Mucosa of rectum (tissue), 2 donors: ENCODE measurements around the gene NRF1.
"Not testable (repeated sequence)": the region's sequence is repeated elsewhere in the genome, so short reads cannot be mapped to it uniquely, and the experiment has no call there.

Source experiments
- H3K27ac ChIP-seq, 2 donors: one replicate each; pipeline ENCODE4 v1.7.0; 2013; ENCODE audit warnings: inconsistent platforms in 2 of 2, low read depth in 2 of 2, low read length in 2 of 2
- H3K27me3 ChIP-seq, 2 donors: one replicate each; pipeline ENCODE4 v1.7.0; 2013; ENCODE audit warnings: low read length in 2 of 2; ENCODE audit not compliant: control insufficient read depth in 2 of 2, insufficient read depth in 2 of 2
- H3K36me3 ChIP-seq, 2 donors: one replicate each; pipeline ENCODE4 v1.7.0; 2013; ENCODE audit warnings: low read length in 2 of 2; ENCODE audit not compliant: control insufficient read depth in 2 of 2, insufficient read depth in 2 of 2
- H3K4me1 ChIP-seq, 2 donors: one replicate each; pipeline ENCODE4 v1.7.0; 2013; ENCODE audit warnings: low read length in 2 of 2, mild to moderate bottlenecking in 1 of 2; ENCODE audit not compliant: control insufficient read depth in 2 of 2, insufficient read depth in 2 of 2
- H3K4me3 ChIP-seq, 2 donors: one replicate each; pipeline ENCODE4 v1.7.0; 2013; ENCODE audit warnings: low read length in 2 of 2
- H3K9ac ChIP-seq, 2 donors: one replicate each; pipeline ENCODE4 v1.7.0; 2013; ENCODE audit warnings: low read length in 2 of 2, low read depth in 1 of 2, mild to moderate bottlenecking in 1 of 2
- H3K9me3 ChIP-seq, 2 donors: one replicate each; pipeline ENCODE4 v1.7.0; 2013; ENCODE audit warnings: low read length in 2 of 2; ENCODE audit not compliant: control insufficient read depth in 2 of 2
- donor health status: healthy.
- donor health status: Normal muscosa, but diverticular disease.

NRF1 gene

GRCh38 chr7:129611246-129612111 lies at the start of gene NRF1:
TSS of gene NRF1 (plus strand) at chr7:129611720. CDS start at chr7:129657352, 45,632 bp downstream.
- peak within 1 kb of the TSS; percentile 93 for H3K4me3 ChIP-seq
- peaks cover 2 to 6% of the 10 kb centered on the region in 2 donors for H3K36me3 ChIP-seq
- peaks cover 10 to 15% of the 10 kb centered on the region in 2 donors for H3K4me1 ChIP-seq
- no peaks in the 10 kb centered on the region for H3K27me3 ChIP-seq
- peak within 1 kb of the TSS; percentile 93 to 98 for H3K9ac ChIP-seq
- H3K27ac ChIP-seq, result peak within 1 kb of the TSS; percentile 92
- H3K9me3 ChIP-seq, result no peaks in the 10 kb centered on the region

DNA sequence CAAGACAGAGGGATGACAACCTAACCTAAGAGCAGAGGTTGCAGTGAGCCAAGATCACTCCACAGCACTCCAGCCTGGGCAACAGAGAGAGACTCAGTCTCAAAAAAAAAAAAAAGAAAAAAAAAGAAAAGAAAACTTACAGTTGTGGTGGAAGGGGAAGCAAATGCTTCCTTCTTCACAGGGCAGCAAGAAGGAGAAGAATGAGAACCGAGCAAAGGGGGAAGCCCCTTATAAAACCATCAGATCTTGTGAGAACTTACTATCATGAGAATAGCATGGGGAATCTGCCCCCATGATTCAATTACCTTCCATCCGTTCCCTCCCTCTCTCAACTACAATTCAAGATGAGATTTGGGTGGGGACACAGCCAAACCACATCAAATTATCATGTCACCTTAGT lies 45.2 kb upstream of the NRF1 start:
- not testable (repeated sequence) for H3K4me1 ChIP-seq, H3K9ac ChIP-seq, H3K9me3 ChIP-seq, H3K27ac ChIP-seq, H3K36me3 ChIP-seq, H3K4me3 ChIP-seq, H3K27me3 ChIP-seq

GRCh38 chr7:129567377-129567776 lies 44.1 kb upstream of the NRF1 start:
- no peak overlapping the region for H3K4me3 ChIP-seq
- H3K9ac ChIP-seq, result no peak overlapping the region
- no peak overlapping the region for H3K27ac ChIP-seq
- H3K27me3 ChIP-seq, result no peaks in the 10 kb centered on the region
- H3K4me1 ChIP-seq, result peaks cover 0 to 4% of the 10 kb centered on the region in 2 donors
- H3K36me3 ChIP-seq, result no peaks in the 10 kb centered on the region
- H3K9me3 ChIP-seq, result no peaks in the 10 kb centered on the region

- Histone ChIP-seq H3K27me3 (no peaks in the 10 kb centered on the region), H3K9me3 (no peaks in the 10 kb centered on the region), H3K9ac (no peak overlapping the region), H3K4me3 (no peak overlapping the region), H3K36me3 (no peaks in the 10 kb centered on the region), H3K27ac (no peak overlapping the region), H3K4me1 (peaks cover 0 to 4% of the 10 kb centered on the region in 2 donors)
Measured at GRCh38 chr7:129568240-129568639, 43.3 kb upstream of the NRF1 start.

- Histone ChIP-seq H3K36me3 (no peaks in the 10 kb centered on the region), H3K9ac (no peak overlapping the region), H3K4me3 (no peak overlapping the region), H3K27me3 (peaks cover 0 to under 1% of the 10 kb centered on the region in 2 donors), H3K27ac (no peak overlapping the region), H3K9me3 (no peaks in the 10 kb centered on the region), H3K4me1 (peaks cover 0 to 4% of the 10 kb centered on the region in 2 donors)
Measured at GRCh38 chr7:129569326-129569725, 42.2 kb upstream of the NRF1 start.

DNA sequence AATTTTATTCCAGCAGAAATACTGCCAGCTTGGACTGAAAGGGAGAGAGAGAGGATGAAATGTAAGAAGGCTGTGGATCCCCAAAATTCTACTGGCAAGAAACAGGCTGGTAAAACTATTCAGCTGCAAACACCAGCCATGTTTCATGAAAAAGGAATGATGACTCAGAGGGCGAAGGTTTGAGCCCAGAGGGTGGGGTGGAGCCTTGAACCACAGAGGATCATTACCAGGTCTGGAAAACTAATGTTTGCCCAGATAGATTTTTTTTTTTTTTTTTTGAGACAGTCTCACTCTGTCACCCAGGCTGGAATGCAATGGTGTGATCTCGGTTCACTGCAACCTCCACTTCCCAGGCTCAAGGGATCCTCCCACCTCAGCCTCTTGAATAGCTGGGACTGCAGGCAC lies 41.7 kb upstream of the NRF1 start:
- Histone ChIP-seq H3K27ac (no peak overlapping the region), H3K36me3 (no peaks in the 10 kb centered on the region), H3K9me3 (no peaks in the 10 kb centered on the region), H3K27me3 (peaks cover 0 to 2% of the 10 kb centered on the region in 2 donors), H3K9ac (no peak overlapping the region), H3K4me3 (no peak overlapping the region), H3K4me1 (peaks cover 0 to 4% of the 10 kb centered on the region in 2 donors)

DNA sequence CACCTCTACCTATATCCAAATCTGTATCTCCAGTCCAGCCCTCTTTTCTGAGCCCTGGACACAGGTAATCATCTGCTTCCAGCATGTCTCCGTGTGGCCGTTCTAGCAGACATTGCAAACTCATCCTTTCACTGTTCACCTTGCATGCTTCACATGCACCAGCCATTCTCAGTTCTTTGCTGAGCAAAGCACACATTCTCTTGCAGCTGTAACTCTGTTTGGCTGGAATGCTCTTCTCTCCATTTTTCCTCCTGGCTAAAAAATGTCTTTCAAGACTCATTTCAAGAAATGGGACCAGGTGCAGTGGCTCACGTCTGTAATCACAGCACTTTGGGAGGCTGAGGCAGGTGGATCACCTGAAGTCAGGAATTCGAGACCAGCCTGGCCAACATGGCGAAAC lies 40.3 kb upstream of the NRF1 start:
- no peak overlapping the region for H3K4me3 ChIP-seq
- H3K9ac ChIP-seq, result no peak overlapping the region
- no peaks in the 10 kb centered on the region for H3K9me3 ChIP-seq
- H3K4me1 ChIP-seq, result peaks cover 0 to 4% of the 10 kb centered on the region in 2 donors
- no peaks in the 10 kb centered on the region for H3K36me3 ChIP-seq
- peaks cover 0 to 2% of the 10 kb centered on the region in 2 donors for H3K27me3 ChIP-seq
- H3K27ac ChIP-seq, result no peak overlapping the region

DNA sequence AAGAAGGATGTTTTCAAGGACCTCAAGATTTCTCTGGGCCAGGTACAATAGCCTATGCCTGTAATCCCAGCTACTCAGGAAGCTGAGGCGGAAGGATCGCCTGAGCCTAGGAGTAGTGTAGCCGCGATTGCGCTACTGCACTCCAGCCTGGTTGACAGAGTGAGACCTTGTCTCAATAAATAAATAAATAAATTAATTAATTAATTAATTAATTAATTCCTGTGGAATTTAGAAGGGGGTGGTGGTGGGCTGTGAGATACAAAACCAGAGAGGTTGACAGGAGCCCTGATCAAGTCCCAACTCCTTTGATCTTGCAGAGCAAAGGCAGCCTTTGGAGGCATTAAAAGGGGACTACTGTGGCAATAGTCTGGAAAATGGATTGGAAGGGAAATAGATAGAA lies 39.3 kb upstream of the NRF1 start:
- Histone ChIP-seq H3K9ac (no peak overlapping the region), H3K4me3 (no peak overlapping the region), H3K4me1 (peaks cover 0 to 4% of the 10 kb centered on the region in 2 donors), H3K27ac (no peak overlapping the region), H3K36me3 (no peaks in the 10 kb centered on the region), H3K27me3 (peaks cover 0 to 2% of the 10 kb centered on the region in 2 donors), H3K9me3 (no peaks in the 10 kb centered on the region)

DNA sequence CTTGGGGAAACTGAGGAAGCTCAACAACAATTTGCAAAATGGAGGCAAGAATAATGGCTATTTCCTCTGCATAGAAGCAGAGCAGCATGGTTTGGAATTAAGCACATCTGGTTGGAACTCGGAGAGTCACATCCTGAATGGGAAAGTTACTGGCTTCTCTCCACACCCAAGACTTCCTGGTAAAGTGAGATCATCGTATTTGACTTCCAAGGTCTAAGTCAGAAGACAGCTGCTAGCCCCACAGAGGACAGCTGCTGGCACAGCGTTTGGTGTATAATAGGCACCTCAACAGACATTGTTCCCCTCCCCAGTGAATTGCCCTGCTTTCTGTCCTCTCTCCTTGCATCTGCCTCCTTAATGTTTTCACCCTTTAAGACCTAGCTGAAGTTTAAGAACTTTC lies 37.0 kb upstream of the NRF1 start:
- Histone ChIP-seq H3K27me3 (peaks cover 0 to 2% of the 10 kb centered on the region in 2 donors), H3K9me3 (peaks cover 0 to 7% of the 10 kb centered on the region in 2 donors), H3K36me3 (no peaks in the 10 kb centered on the region), H3K4me3 (no peak overlapping the region), H3K4me1 (peaks cover 0 to 4% of the 10 kb centered on the region in 2 donors), H3K27ac (no peak overlapping the region), H3K9ac (no peak overlapping the region)

- Histone ChIP-seq H3K4me3 (no peak overlapping the region), H3K9ac (no peak overlapping the region), H3K9me3 (peaks cover 0 to 7% of the 10 kb centered on the region in 2 donors), H3K27me3 (peaks cover 0 to 2% of the 10 kb centered on the region in 2 donors), H3K27ac (no peak overlapping the region), H3K36me3 (no peaks in the 10 kb centered on the region), H3K4me1 (no peaks in the 10 kb centered on the region)
Measured at GRCh38 chr7:129575699-129576098, 35.8 kb upstream of the NRF1 start.
